Caco-2 (cell line): ENCODE results near the gene MPPE1. TPM values are rescaled to one million over a fixed set of nuclear protein-coding genes. Genes with fewer than 3 reads are reported as not detected.

Experiments used
- BruUV-seq: library from RNA; stranded (reverse); fragments of 400-500 nt; replicated peaks from 2 replicates; lab custom pipeline; 2021; lab: Mats Ljungman, UMichigan
- CTCF ChIA-PET: fragments of 300-600 bp; sonication (Branson Sonifier 250); formaldehyde crosslinking; loops from one replicate; lab custom pipeline; 2022; ENCODE audit warnings: antibody characterized with exemption; lab: Charles Lee
- POLR2A ChIA-PET: fragments of 300-600 bp; sonication (Branson Sonifier 250); formaldehyde crosslinking; loops from one replicate; lab custom pipeline; 2022; ENCODE audit warnings: antibody characterized with exemption; lab: Charles Lee
- DNase-seq, 2 experiments: peaks; one replicate each; pipeline versions ENCODE4 v3.0.0 to v3.0.0-alpha.2; 2020 to 2022
- H3K27me3 ChIP-seq: replicated peaks from 2 replicates; pipeline ENCODE4 v1.6.0; 2011; ENCODE audit warnings: low read length; ENCODE audit not compliant: control insufficient read depth, insufficient read depth
- H3K36me3 ChIP-seq: 2 replicates; pipeline ENCODE4 v1.5.1; 2011; ENCODE audit warnings: low read length; ENCODE audit not compliant: control insufficient read depth, insufficient read depth
- H3K4me1 ChIP-seq: fragments of 250-450 bp; sonication (Bioruptor Pico); 2 replicates; pipeline ENCODE4 v1.5.1; 2020; ENCODE audit warnings: mild to moderate bottlenecking
- H3K4me3 ChIP-seq: 2 replicates; pipeline ENCODE4 v1.5.1; 2011; ENCODE audit warnings: low read depth, mild to moderate bottlenecking, control low read depth, low read length
- H3K9me3 ChIP-seq: fragments of 250-450 bp; sonication (Bioruptor Pico); 2 replicates; pipeline ENCODE4 v1.5.1; 2020; ENCODE audit warnings: mild to moderate bottlenecking, moderate library complexity
- H3K27ac Mint-ChIP-seq: one replicate; pipeline ENCODE4 v1.8.0; 2022; ENCODE audit warnings: mixed read lengths; ENCODE audit not compliant: unreplicated experiment
- H3K27me3 Mint-ChIP-seq: one replicate; pipeline ENCODE4 v1.8.0; 2022; ENCODE audit warnings: mixed read lengths; ENCODE audit not compliant: insufficient read depth, unreplicated experiment
- H3K36me3 Mint-ChIP-seq: one replicate; pipeline ENCODE4 v1.8.0; 2022; ENCODE audit warnings: mild to moderate bottlenecking, mixed read lengths; ENCODE audit not compliant: insufficient read depth, unreplicated experiment
- H3K4me1 Mint-ChIP-seq: one replicate; pipeline ENCODE4 v1.8.0; 2022; ENCODE audit warnings: low read depth, mixed read lengths; ENCODE audit not compliant: unreplicated experiment
- H3K4me3 Mint-ChIP-seq: one replicate; pipeline ENCODE4 v1.8.0; 2022; ENCODE audit warnings: mild to moderate bottlenecking, moderate library complexity, mixed read lengths; ENCODE audit not compliant: unreplicated experiment
- H3K9me3 Mint-ChIP-seq: one replicate; pipeline ENCODE4 v1.8.0; 2022; ENCODE audit warnings: mixed read lengths; ENCODE audit not compliant: unreplicated experiment
- intact Hi-C: fragments of 100-400 bp; cut with micrococcal nuclease; formaldehyde crosslinking; loops from one replicate; pipeline ENCODE4 v1.10.0; 2022; ENCODE audit not compliant: unreplicated experiment
- total RNA-seq: library from RNA; stranded (reverse); gene quantifications from 2 replicates; pipeline ENCODE4 v1.2.3, GENCODE V29; 2022
- TF ChIP-seq, protein P1 (sequence below), 2 experiments: fragments of 200-600 bp in 1 of 2; IDR thresholded peaks; 1 replicate in 1 of 2; 2 replicates in 1 of 2; pipeline versions ENCODE4 v1.5.1 to v1.8.0; 2011 to 2022; ENCODE audit warnings: antibody characterized with exemption in 1 of 2, control low read depth in 1 of 2, inconsistent platforms in 1 of 2, low read depth in 1 of 2, low read length in 1 of 2, mild to moderate bottlenecking in 1 of 2, moderate library complexity in 1 of 2; ENCODE audit not compliant: insufficient read depth in 1 of 2, severe bottlenecking in 1 of 2, unreplicated experiment in 1 of 2

Gene MPPE1
- total RNA-seq, 1 experiment from 2014 or later: 52.6 TPM

DNA sequence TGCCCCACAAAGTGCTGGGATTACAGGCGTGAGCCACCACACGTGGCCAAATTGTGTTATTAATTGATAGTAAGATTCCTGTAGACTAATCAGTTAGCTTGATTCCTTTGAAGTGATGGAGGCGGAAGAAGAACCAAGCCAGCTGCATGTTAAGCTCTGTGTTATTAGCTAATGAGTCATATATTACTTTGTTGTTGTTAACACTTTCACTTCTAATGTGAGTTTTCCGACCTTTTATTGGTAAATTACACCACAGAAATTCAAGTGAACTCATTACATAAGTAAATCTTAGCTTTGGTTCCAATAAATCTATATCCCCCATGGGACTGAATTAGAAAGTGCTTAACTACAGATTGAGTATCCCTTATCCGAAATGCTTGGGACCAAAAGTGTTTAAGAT, 36.6 kb downstream of the MPPE1 start:
- no peaks in the 10 kb centered on the region for H3K27me3 ChIP-seq
- Mint-ChIP-seq H3K27me3 (no peaks in the 10 kb centered on the region), H3K4me1 (peaks cover 7% of the 10 kb centered on the region), H3K9me3 (no peaks in the 10 kb centered on the region), H3K36me3 (peaks cover 9% of the 10 kb centered on the region), H3K27ac (no peak overlapping the region), H3K4me3 (no peak overlapping the region)
- H3K36me3 ChIP-seq: no peaks in the 10 kb centered on the region; the same call in 1 of the 2 replicates
- intact Hi-C loops: no loop called here
- H3K4me1 ChIP-seq: peaks cover 10% of the 10 kb centered on the region; the same call in 1 of the 2 replicates
- ChIA-PET POLR2A (interaction anchor here (1.0 kb wide), 1 partner anchor 109 kb away, joined by 3 read pairs; no protein-coding TSS in a partner anchor), CTCF (interaction anchor here (0.8 to 1.8 kb wide), 3 partner anchors 31 to 168 kb away, joined by 3 to 7 read pairs (median 4); no protein-coding TSS in a partner anchor)
- no TSS peak for BruUV-seq
- H3K4me3 ChIP-seq: no peak overlapping the region
- no peak for DNase-seq
- no peaks in the 10 kb centered on the region for H3K9me3 ChIP-seq
- TF ChIP-seq, protein P1, sequence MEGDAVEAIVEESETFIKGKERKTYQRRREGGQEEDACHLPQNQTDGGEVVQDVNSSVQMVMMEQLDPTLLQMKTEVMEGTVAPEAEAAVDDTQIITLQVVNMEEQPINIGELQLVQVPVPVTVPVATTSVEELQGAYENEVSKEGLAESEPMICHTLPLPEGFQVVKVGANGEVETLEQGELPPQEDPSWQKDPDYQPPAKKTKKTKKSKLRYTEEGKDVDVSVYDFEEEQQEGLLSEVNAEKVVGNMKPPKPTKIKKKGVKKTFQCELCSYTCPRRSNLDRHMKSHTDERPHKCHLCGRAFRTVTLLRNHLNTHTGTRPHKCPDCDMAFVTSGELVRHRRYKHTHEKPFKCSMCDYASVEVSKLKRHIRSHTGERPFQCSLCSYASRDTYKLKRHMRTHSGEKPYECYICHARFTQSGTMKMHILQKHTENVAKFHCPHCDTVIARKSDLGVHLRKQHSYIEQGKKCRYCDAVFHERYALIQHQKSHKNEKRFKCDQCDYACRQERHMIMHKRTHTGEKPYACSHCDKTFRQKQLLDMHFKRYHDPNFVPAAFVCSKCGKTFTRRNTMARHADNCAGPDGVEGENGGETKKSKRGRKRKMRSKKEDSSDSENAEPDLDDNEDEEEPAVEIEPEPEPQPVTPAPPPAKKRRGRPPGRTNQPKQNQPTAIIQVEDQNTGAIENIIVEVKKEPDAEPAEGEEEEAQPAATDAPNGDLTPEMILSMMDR (IDR thresholded peaks at IDR 0.05; ENCODE audit: insufficient read depth in 1 of 2, low read depth in 1 of 2, low read length in 1 of 2, severe bottlenecking in 1 of 2, unreplicated experiment in 1 of 2): no peak

DNA sequence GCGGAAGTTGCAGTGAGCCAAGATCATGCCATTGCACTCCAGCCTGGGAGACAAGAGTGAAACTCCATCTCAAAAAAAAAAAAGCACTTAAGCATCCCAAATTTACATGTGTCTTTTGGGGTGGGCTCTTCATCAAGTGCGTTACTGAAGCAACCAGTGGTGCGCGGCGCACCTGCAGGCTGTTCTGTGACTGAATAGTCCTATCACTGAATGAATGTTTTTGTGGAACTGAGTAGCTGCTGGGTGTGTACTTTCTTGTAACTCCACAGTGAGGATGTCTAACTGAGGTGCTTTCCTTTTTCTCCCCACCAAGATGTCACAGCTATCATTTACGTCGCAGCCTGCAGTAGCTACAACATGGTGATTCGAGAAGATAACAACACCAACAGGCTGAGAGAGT, 39.9 kb downstream of the MPPE1 start:
- TF ChIP-seq, protein P1 (IDR thresholded peaks at IDR 0.05; ENCODE audit: insufficient read depth in 1 of 2, low read depth in 1 of 2, low read length in 1 of 2, severe bottlenecking in 1 of 2, unreplicated experiment in 1 of 2): no peak
- Histone ChIP-seq H3K4me3 (no peak overlapping the region), H3K9me3 (no peaks in the 10 kb centered on the region), H3K4me1 (peaks cover 10% of the 10 kb centered on the region; the same call in 1 of the 2 replicates), H3K36me3 (no peaks in the 10 kb centered on the region; the same call in 1 of the 2 replicates), H3K27me3 (no peaks in the 10 kb centered on the region)
- no peaks in the 10 kb centered on the region for H3K9me3 Mint-ChIP-seq
- ChIA-PET POLR2A (no interaction called here), CTCF (no interaction called here)
- DNase-seq: no peak
- no peaks in the 10 kb centered on the region for H3K27me3 Mint-ChIP-seq
- no peak overlapping the region for H3K4me3 Mint-ChIP-seq
- BruUV-seq: no TSS peak
- intact Hi-C loops: no loop called here
- no peak overlapping the region for H3K27ac Mint-ChIP-seq
- H3K36me3 Mint-ChIP-seq: no peaks in the 10 kb centered on the region
- no peaks in the 10 kb centered on the region for H3K4me1 Mint-ChIP-seq

DNA sequence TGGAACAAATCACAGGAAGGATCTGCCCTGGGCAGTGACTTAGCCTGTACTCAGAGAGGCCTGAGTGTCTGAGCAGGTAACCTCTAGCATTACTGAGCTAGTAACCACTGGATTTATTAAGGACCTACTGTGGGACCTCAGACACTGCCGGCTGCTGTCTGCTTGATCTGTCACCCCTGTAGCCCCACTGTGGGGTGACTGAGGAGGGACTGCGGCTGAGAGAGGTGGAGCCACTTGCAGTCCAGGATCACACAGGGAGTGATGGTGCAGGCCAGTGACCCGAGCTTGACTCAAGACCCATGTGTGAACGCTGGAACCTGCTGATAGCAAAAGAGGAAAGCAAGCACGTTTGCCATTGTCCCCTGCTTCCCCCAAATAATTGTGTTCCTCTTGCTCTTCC, 41.4 kb downstream of the MPPE1 start:
- Mint-ChIP-seq H3K4me3 (no peak overlapping the region), H3K27ac (peak overlapping the region; percentile 66), H3K36me3 (peaks cover 3% of the 10 kb centered on the region), H3K9me3 (no peaks in the 10 kb centered on the region), H3K4me1 (peaks cover 3% of the 10 kb centered on the region), H3K27me3 (no peaks in the 10 kb centered on the region)
- H3K36me3 ChIP-seq: no peaks in the 10 kb centered on the region
- H3K4me3 ChIP-seq: no peak overlapping the region
- H3K4me1 ChIP-seq: peaks cover 8% of the 10 kb centered on the region
- POLR2A ChIA-PET: no interaction called here
- TF ChIP-seq, protein P1 (IDR thresholded peaks at IDR 0.05; ENCODE audit: insufficient read depth in 1 of 2, low read depth in 1 of 2, low read length in 1 of 2, severe bottlenecking in 1 of 2, unreplicated experiment in 1 of 2): no peak
- intact Hi-C loops: no loop called here
- no peaks in the 10 kb centered on the region for H3K27me3 ChIP-seq
- no peaks in the 10 kb centered on the region for H3K9me3 ChIP-seq
- BruUV-seq: no TSS peak
- CTCF ChIA-PET: interaction anchor here (0.7 kb wide), 1 partner anchor 40 kb away, joined by 3 read pairs; no protein-coding TSS in a partner anchor
- DNase-seq: no peak
